K562 (cell line): ENCODE results near the gene HOXD4. TPM values are rescaled to one million over a fixed set of nuclear protein-coding genes. Genes with fewer than 3 reads are reported as not detected.

ENCODE experiments used
- ATAC-seq: fragments of 200-7000 bp; cut with Tn5 transposase; 3 replicates; pipeline ENCODE4 v1.9.1; 2020; ENCODE audit warnings: moderate library complexity
- BruUV-seq: library from RNA; stranded (reverse); fragments of 400-500 nt; replicated peaks from 2 replicates; lab custom pipeline; 2021; lab: Mats Ljungman, UMichigan
- CTCF ChIA-PET: fragments of 300-600 bp; formaldehyde crosslinking; extraction: SDS; loops from one replicate; lab custom pipeline; 2021; ENCODE audit warnings: low intra/inter-chr PET ratio; lab: Yijun Ruan, JAX
- POLR2A ChIA-PET: fragments of 300-600, 350-650 bp; sonication (Branson Sonifier 250); formaldehyde crosslinking; extraction: SDS; loops from one replicate; lab custom pipeline; 2021; ENCODE audit warnings: antibody characterized with exemption, inconsistent platforms; lab: Yijun Ruan, JAX
- DNase-seq, 4 experiments: peaks; one replicate each; pipeline versions ENCODE4 v3.0.0 to v3.0.0-alpha.2; 2011 to 2018; ENCODE audit warnings: low spot score in 3 of 4, mixed read lengths in 3 of 4; ENCODE audit errors: extremely low read depth in 1 of 4
- FAIRE-seq: peaks from 2 replicates; lab custom pipeline; 2011; peaks lifted over from hg19 to GRCh38; lab: Jason Lieb, UNC
- H2AFZ ChIP-seq: 2 replicates; pipeline ENCODE4 v1.6.0; 2011; ENCODE audit warnings: low read depth, low read length, control low read depth, inconsistent platforms
- H3K27ac ChIP-seq: fragments of 200-600 bp; 3 replicates; pipeline ENCODE4 v1.8.0; 2011; ENCODE audit warnings: low read depth, mild to moderate bottlenecking, control low read depth, inconsistent platforms, low read length, moderate library complexity, mixed read lengths; ENCODE audit errors: extremely low read depth
- H3K27me3 ChIP-seq, 2 experiments: fragments of 300-600 bp in 1 of 2; 2 replicates in 1 of 2; 3 replicates in 1 of 2; pipeline versions ENCODE4 v1.6.0 to v1.8.0; 2011; ENCODE audit warnings: inconsistent platforms in 2 of 2, low read length in 2 of 2, mild to moderate bottlenecking in 1 of 2, mixed read lengths in 1 of 2, moderate library complexity in 1 of 2; ENCODE audit not compliant: control insufficient read depth in 2 of 2, insufficient read depth in 2 of 2
- H3K36me3 ChIP-seq: fragments of 300-600 bp; 3 replicates; pipeline ENCODE4 v1.8.0; 2011; ENCODE audit warnings: mild to moderate bottlenecking, low read length, inconsistent platforms; ENCODE audit not compliant: control insufficient read depth, insufficient read depth
- H3K4me1 ChIP-seq, 2 experiments: fragments of 200-600 bp in 1 of 2; replicated peaks in 1 of 2; 2 replicates in 1 of 2; 3 replicates in 1 of 2; pipeline versions ENCODE4 v1.5.1 to v1.8.0; 2011; ENCODE audit warnings: inconsistent platforms in 2 of 2, low read length in 2 of 2, mild to moderate bottlenecking in 1 of 2, mixed read lengths in 1 of 2, moderate library complexity in 1 of 2; ENCODE audit not compliant: control insufficient read depth in 2 of 2, insufficient read depth in 2 of 2
- H3K4me2 ChIP-seq: 2 replicates; pipeline ENCODE4 v1.6.1; 2011; ENCODE audit warnings: low read length, control low read depth, inconsistent platforms, mixed read lengths; ENCODE audit not compliant: insufficient read depth
- H3K4me3 ChIP-seq: fragments of 200-600 bp; sonication (generic), shearing (Covaris generic); 2 replicates; pipeline ENCODE4 v1.5.1; 2016; ENCODE audit warnings: control low read depth, inconsistent platforms
- H3K79me2 ChIP-seq: fragments of 200-600 bp; 3 replicates; pipeline ENCODE4 v1.8.0; 2011; ENCODE audit warnings: low read length, inconsistent platforms; ENCODE audit not compliant: control insufficient read depth, insufficient read depth
- H3K9ac ChIP-seq, 2 experiments: 2 replicates each; pipeline versions ENCODE4 v1.6.0 to v1.6.1; 2011; ENCODE audit warnings: low read depth in 2 of 2, low read length in 2 of 2, control low read depth in 1 of 2, inconsistent platforms in 1 of 2, mild to moderate bottlenecking in 1 of 2, mixed read lengths in 1 of 2; ENCODE audit not compliant: insufficient read depth in 1 of 2
- H3K9me1 ChIP-seq: one replicate; pipeline ENCODE4 v1.6.0; 2011; ENCODE audit warnings: inconsistent platforms, mild to moderate bottlenecking, low read length, moderate library complexity; ENCODE audit not compliant: control insufficient read depth, insufficient read depth
- H3K9me3 ChIP-seq: replicated peaks from 2 replicates; pipeline ENCODE4 v1.5.1; 2011; ENCODE audit warnings: low read depth, low read length, inconsistent platforms; ENCODE audit not compliant: control insufficient read depth, insufficient read depth
- H4K20me1 ChIP-seq: replicated peaks from 2 replicates; pipeline ENCODE4 v1.6.1; 2011; ENCODE audit warnings: low read length, inconsistent platforms, mixed read lengths; ENCODE audit not compliant: control insufficient read depth, insufficient read depth
- EWSR1 ChIP-seq: fragments of 450-650 bp; IDR thresholded peaks from 2 replicates; pipeline ENCODE4 v1.6.1; 2018; ENCODE audit warnings: borderline replicate concordance, mild to moderate bottlenecking, low read depth, moderate library complexity; ENCODE audit not compliant: partially characterized antibody
- FOXP1 ChIP-seq: sonication (generic); formaldehyde crosslinking; IDR thresholded peaks from 2 replicates; pipeline ENCODE4 v1.8.0; 2022; ENCODE audit warnings: mild to moderate bottlenecking, missing genetic modification reagents
- NFE2 ChIP-seq: IDR thresholded peaks from 2 replicates; pipeline ENCODE4 v1.6.1; 2014; ENCODE audit warnings: antibody characterized with exemption, low read depth
- NFYB ChIP-seq: IDR thresholded peaks from 2 replicates; pipeline ENCODE4 v1.6.1; 2011; ENCODE audit warnings: mild to moderate bottlenecking, moderate library complexity; ENCODE audit not compliant: insufficient read length; ENCODE audit errors: extremely low read depth
- PCBP1 ChIP-seq: fragments of 200-400 bp; formaldehyde crosslinking; IDR thresholded peaks from 2 replicates; pipeline ENCODE4 v1.6.1; 2018; ENCODE audit warnings: mild to moderate bottlenecking, low read depth, low read length; ENCODE audit not compliant: poor library complexity, severe bottlenecking
- PPARD ChIP-seq: fragments of 250-450 bp; sonication (Bioruptor Pico); IDR thresholded peaks from 2 replicates; pipeline ENCODE4 v1.8.0; 2022; ENCODE audit warnings: inconsistent platforms, mild to moderate bottlenecking, moderate library complexity
- SMARCA4 ChIP-seq: fragments of 450-650 bp; IDR thresholded peaks from 2 replicates; pipeline ENCODE4 v1.6.1; 2016
- SRF ChIP-seq, 2 experiments: fragments of 250-450, 450-650 bp in 1 of 2; sonication (Bioruptor Pico) in 1 of 2; sonication (generic) in 1 of 2; formaldehyde crosslinking; IDR thresholded peaks; 2 replicates each; pipeline versions ENCODE4 v1.5.0 to v1.5.1; 2020 to 2022; ENCODE audit warnings: mild to moderate bottlenecking in 1 of 2, missing genetic modification reagents in 1 of 2
- WGBS: fragments of 100-300 bp; shearing (Covaris generic); methylation state at CpG from one replicate; pipeline ENCODE4 v1.1.6; 2016; ENCODE audit warnings: low coverage, mixed read lengths; ENCODE audit not compliant: insufficient coverage; ENCODE audit errors: missing lambda C conversion rate; 5-methylcytosine and 5-hydroxymethylcytosine counted together
- in situ Hi-C: fragments of 300-500 bp; cut with MboI; formaldehyde crosslinking; loops from 4 replicates; pipeline ENCODE4 v1.15.0; 2018; ENCODE audit warnings: inconsistent platforms, mixed read lengths
- intact Hi-C: fragments of 100-400 bp; cut with micrococcal nuclease; formaldehyde crosslinking; loops from 2 replicates; pipeline ENCODE4 v1.14.2; 2022
- polyA plus RNA-seq, 8 experiments: library from polyadenylated mRNA; depleted of rRNA in 4 of 8; stranded (reverse) in 5 of 8; unstranded in 3 of 8; fragments of >200 nt; fragmentation: Nextera tagmentation in 2 of 8; fragmentation: Illumina TruSeq in 1 of 8; extraction: Ambion mirVana in 2 of 8; extraction: Trizol in 1 of 8; gene quantifications; 2 replicates each; pipeline versions ENCODE4 v1.2.1 to v1.2.3, GENCODE V29; 2011 to 2014; ENCODE audit warnings: inconsistent platforms in 1 of 8, missing spikeins in 1 of 8
- total RNA-seq, 7 experiments: library from RNA; depleted of rRNA in 6 of 7; stranded (reverse); fragments of >200 nt in 6 of 7; fragmentation: Illumina TruSeq in 2 of 7; extraction: Trizol in 2 of 7; gene quantifications; 2 replicates each; pipeline versions ENCODE4 v1.2.1 to v1.2.3, GENCODE V29; 2011 to 2021; ENCODE audit warnings: low replicate concordance in 1 of 7
- TF ChIP-seq, protein P1 (sequence below), 2 experiments: fragments of 450-650 bp; IDR thresholded peaks; 2 replicates each; pipeline ENCODE4 v1.6.1; 2016
- TF ChIP-seq, protein P2 (sequence below): fragments of 250-450 bp; sonication (Bioruptor Pico); IDR thresholded peaks from 2 replicates; pipeline ENCODE4 v1.9.0; 2021; ENCODE audit warnings: mild to moderate bottlenecking, inconsistent platforms

The HOXD4 gene
- total and polyA plus RNA-seq, 9 of the 15 experiments (the other 6 are each of a cell fraction or from before 2014, with no cell fraction given) = not detected

GRCh38 chr2:176169711-176170110 is 18.4 kb downstream of the HOXD4 start:
- H3K9me3 ChIP-seq = no peaks in the 10 kb centered on the region
- intact Hi-C loops = no loop called here
- H3K4me1 ChIP-seq = peaks cover 0 to 25% of the 10 kb centered on the region in 2 experiments; a peak in 3 of 5 replicates
- no peaks in the 10 kb centered on the region for H3K9me1 ChIP-seq
- in situ Hi-C loops = no loop called here
- H3K4me2 ChIP-seq = no peak overlapping the region
- peak in 1 of 2 experiments; percentile 58; a peak in 1 of 4 replicates for TF ChIP-seq SRF (CRISPR knock-in tag; IDR thresholded peaks at IDR 0.05)
- TF ChIP-seq NFE2 = no peak
- TF ChIP-seq SMARCA4 = no peak
- TF ChIP-seq EWSR1 = no peak
- TF ChIP-seq, all 486 proteins: peak for 1
- FAIRE-seq (no peak), DNase-seq (no peak), ATAC-seq (no peak)
- Histone ChIP-seq H3K27me3 (peaks cover 40 to 45% of the 10 kb centered on the region in 2 experiments), H3K79me2 (no peaks in the 10 kb centered on the region), H3K4me3 (no peak overlapping the region), H3K27ac (no peak overlapping the region), H2AFZ (no peak overlapping the region), H4K20me1 (no peaks in the 10 kb centered on the region; the same call in 1 of the 2 replicates), H3K9ac (no peak overlapping the region), H3K36me3 (no peaks in the 10 kb centered on the region)
- ChIA-PET POLR2A (no interaction called here), CTCF (no interaction called here)
- BruUV-seq = no TSS peak
- 0% methylated on average over 2 of the region's 2 CpGs for WGBS

- no peaks in the 10 kb centered on the region; the same call in 1 of the 2 replicates for H4K20me1 ChIP-seq
- no peaks in the 10 kb centered on the region for H3K79me2 ChIP-seq
- H3K9me3 ChIP-seq = no peaks in the 10 kb centered on the region
- H3K4me1 ChIP-seq = peaks cover 0 to 25% of the 10 kb centered on the region in 2 experiments; a peak in 3 of 5 replicates
- no peak for DNase-seq
- no peak overlapping the region for H3K4me2 ChIP-seq
- intact Hi-C loops (no loop called here), in situ Hi-C loops (no loop called here)
- no peaks in the 10 kb centered on the region for H3K9me1 ChIP-seq
- ChIA-PET POLR2A (interaction anchor here (0.8 kb wide), 1 partner anchor 9 kb away, joined by 4 read pairs; no protein-coding TSS in a partner anchor), CTCF (no interaction called here)
- ATAC-seq = no peak
- no peak overlapping the region for H3K9ac ChIP-seq
- H3K27me3 ChIP-seq = peaks cover 40 to 45% of the 10 kb centered on the region in 2 experiments; a peak in 4 of 5 replicates
- H3K4me3 ChIP-seq = no peak overlapping the region
- H2AFZ ChIP-seq = no peak overlapping the region
- H3K36me3 ChIP-seq = no peaks in the 10 kb centered on the region
- 0% methylated on average over 1 of the region's 1 CpG for WGBS
- no peak overlapping the region for H3K27ac ChIP-seq
- no peak for FAIRE-seq
- BruUV-seq = no TSS peak
- TF ChIP-seq NFYB = no peak
- TF ChIP-seq, protein P1, sequence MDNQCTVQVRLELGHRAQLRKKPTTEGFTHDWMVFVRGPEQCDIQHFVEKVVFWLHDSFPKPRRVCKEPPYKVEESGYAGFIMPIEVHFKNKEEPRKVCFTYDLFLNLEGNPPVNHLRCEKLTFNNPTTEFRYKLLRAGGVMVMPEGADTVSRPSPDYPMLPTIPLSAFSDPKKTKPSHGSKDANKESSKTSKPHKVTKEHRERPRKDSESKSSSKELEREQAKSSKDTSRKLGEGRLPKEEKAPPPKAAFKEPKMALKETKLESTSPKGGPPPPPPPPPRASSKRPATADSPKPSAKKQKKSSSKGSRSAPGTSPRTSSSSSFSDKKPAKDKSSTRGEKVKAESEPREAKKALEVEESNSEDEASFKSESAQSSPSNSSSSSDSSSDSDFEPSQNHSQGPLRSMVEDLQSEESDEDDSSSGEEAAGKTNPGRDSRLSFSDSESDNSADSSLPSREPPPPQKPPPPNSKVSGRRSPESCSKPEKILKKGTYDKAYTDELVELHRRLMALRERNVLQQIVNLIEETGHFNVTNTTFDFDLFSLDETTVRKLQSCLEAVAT (IDR thresholded peaks at IDR 0.05) = no peak
- no peak for TF ChIP-seq PPARD
- TF ChIP-seq, protein P2, sequence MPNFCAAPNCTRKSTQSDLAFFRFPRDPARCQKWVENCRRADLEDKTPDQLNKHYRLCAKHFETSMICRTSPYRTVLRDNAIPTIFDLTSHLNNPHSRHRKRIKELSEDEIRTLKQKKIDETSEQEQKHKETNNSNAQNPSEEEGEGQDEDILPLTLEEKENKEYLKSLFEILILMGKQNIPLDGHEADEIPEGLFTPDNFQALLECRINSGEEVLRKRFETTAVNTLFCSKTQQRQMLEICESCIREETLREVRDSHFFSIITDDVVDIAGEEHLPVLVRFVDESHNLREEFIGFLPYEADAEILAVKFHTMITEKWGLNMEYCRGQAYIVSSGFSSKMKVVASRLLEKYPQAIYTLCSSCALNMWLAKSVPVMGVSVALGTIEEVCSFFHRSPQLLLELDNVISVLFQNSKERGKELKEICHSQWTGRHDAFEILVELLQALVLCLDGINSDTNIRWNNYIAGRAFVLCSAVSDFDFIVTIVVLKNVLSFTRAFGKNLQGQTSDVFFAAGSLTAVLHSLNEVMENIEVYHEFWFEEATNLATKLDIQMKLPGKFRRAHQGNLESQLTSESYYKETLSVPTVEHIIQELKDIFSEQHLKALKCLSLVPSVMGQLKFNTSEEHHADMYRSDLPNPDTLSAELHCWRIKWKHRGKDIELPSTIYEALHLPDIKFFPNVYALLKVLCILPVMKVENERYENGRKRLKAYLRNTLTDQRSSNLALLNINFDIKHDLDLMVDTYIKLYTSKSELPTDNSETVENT (CRISPR knock-in tag) = no peak
- no peak for TF ChIP-seq FOXP1 (CRISPR knock-in tag)
- no peak for TF ChIP-seq PCBP1
These were observed 19.4 kb downstream of the HOXD4 start for GRCh38 chr2:176170602-176171305.
